Endothelial cell (in vitro differentiated cells): ENCODE results near the gene DGCR2. TPM values are rescaled to one million over a fixed set of nuclear protein-coding genes. Genes with fewer than 3 reads are reported as not detected.

ENCODE experiments used
- DNase-seq: peaks from one replicate; pipeline ENCODE4 v3.0.0; 2021; ENCODE audit warnings: low spot score
- H3K27ac Mint-ChIP-seq: one replicate; pipeline ENCODE4 v1.8.0; 2021; ENCODE audit warnings: mixed read lengths, inconsistent platforms; ENCODE audit not compliant: unreplicated experiment
- H3K27me3 Mint-ChIP-seq: one replicate; pipeline ENCODE4 v1.8.0; 2021; ENCODE audit warnings: mild to moderate bottlenecking, moderate library complexity, mixed read lengths, inconsistent platforms; ENCODE audit not compliant: unreplicated experiment
- H3K36me3 Mint-ChIP-seq: one replicate; pipeline ENCODE4 v1.8.0; 2021; ENCODE audit warnings: mild to moderate bottlenecking, low read depth, mixed read lengths, inconsistent platforms; ENCODE audit not compliant: unreplicated experiment
- H3K4me1 Mint-ChIP-seq: one replicate; pipeline ENCODE4 v1.8.0; 2021; ENCODE audit warnings: mild to moderate bottlenecking, mixed read lengths, inconsistent platforms; ENCODE audit not compliant: unreplicated experiment
- H3K4me3 Mint-ChIP-seq: one replicate; pipeline ENCODE4 v1.8.0; 2021; ENCODE audit warnings: mild to moderate bottlenecking, mixed read lengths, inconsistent platforms; ENCODE audit not compliant: unreplicated experiment
- H3K9me3 Mint-ChIP-seq: one replicate; pipeline ENCODE4 v1.8.0; 2021; ENCODE audit warnings: mixed read lengths, inconsistent platforms; ENCODE audit not compliant: unreplicated experiment
- CTCF ChIP-seq: fragments of 200-600 bp; sonication (generic); IDR thresholded peaks from one replicate; pipeline ENCODE4 v1.5.0; 2021; ENCODE audit warnings: antibody characterized with exemption; ENCODE audit not compliant: unreplicated experiment
- total RNA-seq: library from RNA; stranded (reverse); fragmentation: NEBNext Ultra II Directional; extraction: Animal tissue kit (Norgen Biotek cat#: 25700); gene quantifications from one replicate; pipeline ENCODE4 v1.2.1, GENCODE V29; 2021; ENCODE audit not compliant: unreplicated experiment

The DGCR2 gene
- total RNA-seq, 1 donor from 2014 or later: 46.7 TPM

- no peak for DNase-seq
- no peak within 1 kb of the TSS for H3K4me3 Mint-ChIP-seq
- H3K36me3 Mint-ChIP-seq: peaks cover 8% of the 10 kb centered on the region
- TF ChIP-seq CTCF: no peak
- no peaks in the 10 kb centered on the region for H3K4me1 Mint-ChIP-seq
- no peak within 1 kb of the TSS for H3K27ac Mint-ChIP-seq
- no peaks in the 10 kb centered on the region for H3K9me3 Mint-ChIP-seq
- H3K27me3 Mint-ChIP-seq: peaks cover 11% of the 10 kb centered on the region
Measured at GRCh38 chr22:19130959-19131684, 8.9 kb upstream of the DGCR2 start, which contains the start of gene TSSK2. TSS of gene TSSK2 (plus strand) at chr22:19131308. CDS start at chr22:19131400, 92 bp downstream.

- Mint-ChIP-seq H3K27me3 (peaks cover 8% of the 10 kb centered on the region), H3K4me3 (no peak overlapping the region), H3K36me3 (no peaks in the 10 kb centered on the region), H3K9me3 (no peaks in the 10 kb centered on the region), H3K27ac (peak overlapping the region; percentile 64), H3K4me1 (no peaks in the 10 kb centered on the region)
- TF ChIP-seq CTCF: no peak
- no peak for DNase-seq
Measured at GRCh38 chr22:19129871-19130270, 7.7 kb upstream of the DGCR2 start.

- peak overlapping the region; percentile 64 for H3K27ac Mint-ChIP-seq
- TF ChIP-seq CTCF: no peak
- H3K27me3 Mint-ChIP-seq: peaks cover 8% of the 10 kb centered on the region
- H3K9me3 Mint-ChIP-seq: no peaks in the 10 kb centered on the region
- H3K4me1 Mint-ChIP-seq: no peaks in the 10 kb centered on the region
- DNase-seq: no peak
- H3K36me3 Mint-ChIP-seq: no peaks in the 10 kb centered on the region
- H3K4me3 Mint-ChIP-seq: no peak overlapping the region
Measured at GRCh38 chr22:19128946-19129727, 6.9 kb upstream of the DGCR2 start.

- Mint-ChIP-seq H3K4me1 (peaks cover 5% of the 10 kb centered on the region), H3K36me3 (no peaks in the 10 kb centered on the region), H3K4me3 (no peak overlapping the region), H3K27ac (no peak overlapping the region), H3K9me3 (no peaks in the 10 kb centered on the region), H3K27me3 (peaks cover 12% of the 10 kb centered on the region)
- no peak for DNase-seq
- no peak for TF ChIP-seq CTCF
Measured at GRCh38 chr22:19128009-19128401, 5.8 kb upstream of the DGCR2 start.
